GM19468 (cell line): ENCODE data around the gene PGC.

Experiments
- ATAC-seq: cut with Tn5 transposase; IDR thresholded peaks from one replicate; pipeline ENCODE4 v1.9.1; 2021; ENCODE audit warnings: mild to moderate bottlenecking, moderate library complexity, moderate number of reproducible peaks; ENCODE audit not compliant: unreplicated experiment; ENCODE audit errors: extremely low read depth

PGC gene

GRCh38 chr6:41747256-41748101 is at the start of gene PGC:
Gene PGC, minus strand, starts transcription at chr6:41747397. Its CDS starts 63 bp downstream, at chr6:41747334.
- ATAC-seq: no peak

- no peak for ATAC-seq
Measured at GRCh38 chr6:41796474-41796873, 49.3 kb upstream of the PGC start.

DNA sequence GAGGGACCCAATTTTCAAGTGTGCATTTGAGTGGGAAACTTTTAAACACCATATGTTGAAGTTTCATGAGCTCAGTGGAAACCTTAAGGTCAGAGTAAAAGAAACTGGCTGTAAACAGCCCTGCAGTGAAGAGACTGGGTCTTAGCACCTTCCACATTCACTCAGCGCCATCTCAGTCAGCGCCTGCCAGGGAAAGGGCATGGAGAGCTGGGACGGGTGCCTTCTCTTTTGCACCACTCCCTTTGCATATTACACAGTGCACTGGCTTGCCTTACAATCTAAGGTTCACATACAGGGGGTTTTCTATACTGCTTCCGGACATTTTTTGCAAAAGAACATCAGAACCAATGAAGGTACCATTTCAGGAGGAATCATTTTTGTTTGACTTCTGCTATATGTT is 44.8 kb upstream of the PGC start:
- ATAC-seq: no peak

- ATAC-seq: no peak
Measured at GRCh38 chr6:41791305-41791704, 44.1 kb upstream of the PGC start.

DNA sequence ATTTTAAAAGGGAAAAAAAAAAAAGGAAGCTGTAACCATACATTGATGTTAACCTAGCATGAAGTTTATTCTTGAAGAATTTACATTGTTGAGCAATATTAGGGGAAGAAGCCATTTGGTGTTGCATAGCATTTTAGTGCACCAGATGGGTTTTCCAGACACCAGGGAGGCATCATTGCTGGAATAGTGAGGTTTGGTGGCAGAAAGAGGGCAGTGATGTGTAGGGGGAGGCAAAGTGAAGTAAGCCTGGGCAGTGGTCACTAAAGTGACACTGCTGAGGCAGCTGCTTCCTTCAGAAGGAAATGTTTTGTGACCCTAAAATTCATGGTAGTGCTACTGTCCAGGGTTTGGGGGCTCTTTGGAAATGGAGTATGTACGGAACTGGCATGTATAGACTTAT is 42.8 kb upstream of the PGC start:
- ATAC-seq: no peak

GRCh38 chr6:41789390-41789724 is 42.2 kb upstream of the PGC start:
- no peak for ATAC-seq

DNA sequence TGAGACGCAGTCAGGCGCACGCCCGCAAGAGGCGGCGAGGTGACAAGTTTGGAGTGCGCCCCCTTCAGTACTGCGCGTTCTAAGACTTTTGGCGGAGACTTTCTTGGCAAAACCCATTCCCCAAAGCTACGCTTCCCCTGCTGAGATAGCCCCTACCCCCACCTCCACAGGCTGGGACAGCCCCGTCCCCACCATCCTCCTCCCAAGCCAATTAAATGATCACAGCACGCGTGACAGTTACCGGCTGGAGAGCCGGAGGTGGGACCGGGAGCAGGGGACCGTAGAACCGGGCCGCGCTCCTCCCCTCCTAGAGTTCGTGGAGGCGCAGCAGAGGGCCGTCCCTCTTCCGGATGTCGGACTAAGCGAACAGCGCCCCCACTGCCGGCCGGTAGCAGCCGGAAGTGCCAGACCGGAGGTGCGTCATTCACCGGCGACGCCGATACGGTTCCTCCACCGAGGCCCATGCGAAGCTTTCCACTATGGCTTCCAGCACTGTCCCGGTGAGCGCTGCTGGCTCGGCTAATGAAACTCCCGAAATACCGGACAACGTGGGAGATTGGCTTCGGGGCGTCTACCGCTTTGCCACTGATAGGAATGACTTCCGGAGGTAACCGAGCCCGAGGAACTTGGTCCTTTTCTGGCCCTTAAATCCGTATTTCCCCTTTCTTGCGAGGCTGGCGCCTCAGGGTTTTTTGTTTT is 40.2 kb upstream of the PGC start, which contains the start of gene TOMM6:
Gene TOMM6, plus strand, starts transcription at position 476 of the 699 bp plus-strand sequence. Its CDS starts 4 bp downstream, at position 480.
- peak; percentile 45 for ATAC-seq

GRCh38 chr6:41786451-41787218 is 39.4 kb upstream of the PGC start:
- peak; percentile 13 for ATAC-seq

GRCh38 chr6:41785689-41786450 is 38.7 kb upstream of the PGC start:
- ATAC-seq: no peak

DNA sequence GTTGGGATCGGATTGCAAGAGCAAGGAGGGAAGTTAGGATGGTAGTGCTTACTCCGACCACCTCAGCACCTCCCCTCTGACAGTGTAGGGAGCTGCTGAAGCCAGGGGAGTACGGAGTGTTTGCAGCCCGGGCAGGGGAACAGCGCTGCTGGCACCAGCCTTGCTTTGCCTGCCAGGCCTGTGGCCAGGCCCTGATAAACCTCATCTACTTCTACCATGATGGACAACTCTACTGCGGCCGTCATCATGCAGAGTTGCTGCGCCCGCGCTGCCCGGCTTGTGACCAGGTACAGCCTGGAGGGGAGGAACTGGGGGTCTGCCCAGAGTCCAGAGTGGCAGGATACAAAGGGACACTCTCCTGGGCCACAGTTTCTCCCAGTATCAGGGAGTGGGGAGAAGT is 38.1 kb upstream of the PGC start:
- no peak for ATAC-seq

DNA sequence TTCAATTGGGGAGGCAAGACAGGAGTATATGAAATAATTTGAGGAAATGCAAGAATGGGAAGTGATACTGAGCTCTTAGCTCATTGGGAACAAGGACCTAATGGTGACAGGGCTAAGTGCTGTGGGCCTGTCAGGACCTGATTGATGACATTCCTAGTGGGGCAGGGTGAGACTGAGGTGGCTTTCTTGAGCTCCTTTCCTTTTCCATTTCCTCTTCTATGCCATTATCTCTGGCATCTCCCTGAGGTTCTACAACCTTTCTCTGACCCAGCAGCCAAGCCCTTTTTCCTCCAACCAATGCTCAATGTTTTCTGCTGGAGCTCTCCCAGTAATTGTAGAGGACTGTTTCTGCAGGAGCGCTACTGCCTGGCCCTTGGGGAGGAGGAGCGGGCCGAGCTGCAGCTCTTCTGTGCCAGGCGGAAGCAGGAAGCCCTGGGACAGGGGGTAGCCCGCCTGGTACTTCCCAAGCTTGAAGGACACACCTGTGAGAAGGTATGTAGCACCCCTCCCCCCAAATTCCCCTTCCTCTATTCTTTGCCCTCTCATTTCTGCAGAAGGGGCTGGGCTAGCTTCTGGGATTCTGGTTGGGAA is 37.5 kb upstream of the PGC start:
- no peak for ATAC-seq

DNA sequence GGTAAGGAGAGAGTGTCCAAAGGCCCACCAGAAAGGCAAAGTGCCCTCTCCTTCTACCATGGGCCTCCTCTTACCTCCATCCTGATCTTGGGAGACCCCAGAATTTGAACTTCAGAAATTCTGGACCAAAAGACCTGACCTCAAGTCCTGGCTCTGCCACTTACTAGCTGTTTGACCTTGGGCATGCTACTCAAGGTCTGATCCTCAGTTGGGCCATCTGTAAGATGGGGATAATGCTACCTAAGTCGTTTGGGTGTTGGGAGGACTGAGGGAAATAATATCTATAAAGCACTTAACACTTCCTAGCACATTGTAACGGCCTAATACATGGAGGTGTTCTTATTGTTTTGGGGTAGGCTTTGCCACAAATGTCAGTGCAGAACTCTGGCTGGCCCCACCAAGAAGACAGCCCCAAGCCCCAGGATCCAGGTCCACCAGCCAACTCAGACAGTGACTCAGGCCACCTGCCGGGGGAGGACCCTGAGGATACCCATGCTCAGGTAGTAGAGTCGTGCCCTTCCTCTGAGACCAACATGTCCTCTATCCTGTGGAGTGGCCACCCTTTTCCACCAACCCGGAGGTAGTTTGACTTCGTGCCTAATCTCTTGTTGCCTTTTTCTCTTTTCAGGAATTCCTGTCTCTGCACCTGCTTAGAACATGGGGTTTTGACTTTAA is 36.0 kb upstream of the PGC start:
- ATAC-seq: no peak

- ATAC-seq: no peak
Measured at GRCh38 chr6:41781366-41781730, 34.2 kb upstream of the PGC start.

- no peak for ATAC-seq
Measured at GRCh38 chr6:41780551-41781365, 33.6 kb upstream of the PGC start, which contains the start of gene PRICKLE4. Gene PRICKLE4, plus strand, starts transcription at chr6:41780782. Its CDS starts 2,692 bp downstream, at chr6:41783474.

GRCh38 chr6:41779788-41780550 is 32.8 kb upstream of the PGC start, which contains the start of gene FRS3:
Gene FRS3, minus strand, starts transcription at chr6:41779900. Its CDS starts 2,913 bp downstream, at chr6:41776987.
- peak; percentile 96 for ATAC-seq

GRCh38 chr6:41779336-41779735 is 32.1 kb upstream of the PGC start:
- no peak for ATAC-seq

GRCh38 chr6:41778895-41779294 is 31.7 kb upstream of the PGC start:
- ATAC-seq: no peak
